GM21367 (cell line): Measurements from ENCODE around the gene SELENOO.

Experiments
- ATAC-seq: cut with Tn5 transposase; IDR thresholded peaks from one replicate; pipeline ENCODE4 v1.9.1; 2021; ENCODE audit not compliant: unreplicated experiment

Gene SELENOO

GRCh38 chr22:50171319-50171964, 29.4 kb upstream of the SELENOO start:
- ATAC-seq, result no peak

DNA sequence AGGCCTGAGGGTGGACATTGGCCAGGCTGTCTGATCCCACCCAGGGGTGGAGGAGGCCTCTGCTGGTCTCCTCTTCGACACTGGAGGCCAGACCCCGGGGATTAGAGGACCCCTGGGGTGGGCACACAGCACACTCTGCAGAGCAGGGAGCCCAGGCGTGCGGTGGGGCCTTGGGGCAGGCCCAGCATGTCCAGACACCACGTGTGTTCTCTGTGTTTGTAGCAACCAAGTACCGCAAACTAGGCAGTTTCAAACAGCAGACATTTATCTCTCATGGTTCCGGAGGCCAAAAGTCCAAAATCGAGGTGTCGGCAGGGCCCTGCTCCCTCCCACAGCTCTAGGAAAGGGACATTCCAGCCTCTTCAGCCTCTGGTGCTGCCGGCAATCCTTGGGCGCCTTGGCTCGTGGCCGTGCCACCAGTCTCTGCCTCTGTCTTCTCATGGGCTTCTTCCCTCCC, 28.8 kb upstream of the SELENOO start:
- no peak for ATAC-seq

GRCh38 chr22:50173311-50173982, 27.4 kb upstream of the SELENOO start:
- ATAC-seq, result no peak

GRCh38 chr22:50173983-50174355, 26.8 kb upstream of the SELENOO start:
- ATAC-seq, result no peak

DNA sequence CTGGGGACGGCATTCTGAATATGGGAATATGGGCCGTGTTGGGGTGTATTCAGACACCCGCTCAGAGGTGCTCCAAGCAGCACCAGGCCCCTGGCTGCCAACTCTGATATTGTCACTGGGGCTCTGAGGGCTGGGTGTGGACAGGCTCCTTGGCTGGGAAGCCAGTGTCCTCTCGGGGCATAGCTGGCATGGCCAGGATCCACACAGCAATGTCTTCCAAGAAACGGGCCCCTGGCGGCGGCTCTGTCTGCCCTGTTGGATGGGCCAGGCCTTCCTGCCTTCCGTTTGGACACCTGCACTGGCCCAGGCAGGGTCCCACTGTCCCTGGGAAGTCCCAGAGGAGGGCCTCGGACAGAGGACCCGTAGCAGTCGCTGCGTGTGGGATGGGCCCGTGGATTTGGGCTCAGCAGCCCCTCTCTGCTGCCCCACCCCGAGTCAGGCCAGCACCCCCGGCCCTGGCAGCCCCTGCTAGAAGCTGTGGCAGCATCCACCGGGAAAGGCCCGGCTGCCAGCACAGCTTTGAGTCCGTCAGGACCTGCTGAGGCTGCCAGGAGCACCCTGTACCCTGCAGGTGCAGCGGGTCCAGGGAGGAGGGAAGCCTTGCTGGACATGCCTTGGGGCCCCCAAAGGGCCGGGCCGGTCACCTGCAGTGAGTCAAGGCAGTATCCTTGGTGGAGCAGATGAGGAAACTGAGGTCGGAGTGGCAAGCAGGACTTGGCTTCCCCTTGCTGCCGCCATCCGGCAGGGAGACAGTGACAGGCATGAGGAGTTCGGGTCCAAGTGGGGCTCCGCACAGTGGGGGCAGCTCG, 26.2 kb upstream of the SELENOO start:
- ATAC-seq, result no peak

DNA sequence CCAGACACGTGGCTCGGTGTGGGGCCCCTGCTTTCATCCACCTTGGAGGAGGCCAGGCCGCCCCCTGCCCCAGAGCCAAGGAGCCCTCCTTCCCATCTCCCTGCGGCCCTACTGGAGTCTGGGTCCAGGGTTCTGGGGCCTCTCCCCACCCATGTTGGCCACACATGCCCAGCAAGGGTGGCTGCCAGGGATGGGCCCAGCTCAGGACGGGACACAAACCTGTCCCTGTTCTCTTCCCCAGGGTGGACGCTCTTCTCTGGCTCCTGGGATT, 25.7 kb upstream of the SELENOO start:
- no peak for ATAC-seq

- no peak for ATAC-seq
These were observed 24.6 kb upstream of the SELENOO start for GRCh38 chr22:50175921-50176849.

- ATAC-seq, result no peak
These were observed 23.8 kb upstream of the SELENOO start for GRCh38 chr22:50176850-50177536.

DNA sequence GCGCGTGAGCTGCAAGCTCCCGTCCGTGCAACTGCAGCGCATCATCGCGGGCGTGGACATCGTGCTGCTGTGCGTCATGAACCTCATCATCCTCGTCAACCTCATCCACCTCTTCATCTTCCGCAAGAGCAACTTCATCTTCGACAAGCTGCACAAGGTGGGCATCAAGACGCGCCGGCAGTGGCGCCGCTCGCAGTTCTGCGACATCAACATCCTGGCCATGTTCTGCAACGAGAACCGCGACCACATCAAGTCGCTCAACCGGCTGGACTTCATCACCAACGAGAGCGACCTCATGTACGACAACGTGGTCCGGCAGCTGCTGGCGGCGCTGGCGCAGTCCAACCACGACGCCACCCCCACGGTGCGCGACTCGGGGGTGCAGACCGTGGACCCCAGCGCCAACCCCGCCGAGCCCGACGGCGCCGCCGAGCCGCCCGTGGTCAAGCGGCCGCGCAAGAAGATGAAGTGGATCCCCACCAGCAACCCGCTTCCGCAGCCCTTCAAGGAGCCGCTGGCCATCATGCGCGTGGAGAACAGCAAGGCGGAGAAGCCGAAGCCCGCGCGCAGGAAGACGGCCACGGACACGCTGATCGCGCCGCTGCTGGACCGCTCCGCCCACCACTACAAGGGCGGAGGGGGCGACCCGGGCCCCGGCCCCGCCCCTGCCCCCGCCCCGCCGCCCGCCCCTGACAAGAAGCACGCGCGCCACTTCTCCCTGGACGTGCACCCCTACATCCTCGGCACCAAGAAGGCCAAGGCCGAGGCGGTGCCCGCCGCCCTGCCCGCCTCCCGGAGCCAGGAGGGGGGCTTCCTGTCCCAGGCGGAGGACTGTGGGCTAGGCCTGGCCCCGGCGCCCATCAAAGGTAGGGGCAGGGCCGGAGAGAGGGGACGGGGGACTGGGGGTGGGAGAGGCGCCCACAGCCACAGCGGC, 23.0 kb upstream of the SELENOO start:
- no peak for ATAC-seq

- no peak for ATAC-seq
These were observed 22.3 kb upstream of the SELENOO start for GRCh38 chr22:50178471-50178864.

- no peak for ATAC-seq
These were observed 21.6 kb upstream of the SELENOO start for GRCh38 chr22:50178871-50179869.

- ATAC-seq, result no peak
These were observed 20.7 kb upstream of the SELENOO start for GRCh38 chr22:50179937-50180726.

DNA sequence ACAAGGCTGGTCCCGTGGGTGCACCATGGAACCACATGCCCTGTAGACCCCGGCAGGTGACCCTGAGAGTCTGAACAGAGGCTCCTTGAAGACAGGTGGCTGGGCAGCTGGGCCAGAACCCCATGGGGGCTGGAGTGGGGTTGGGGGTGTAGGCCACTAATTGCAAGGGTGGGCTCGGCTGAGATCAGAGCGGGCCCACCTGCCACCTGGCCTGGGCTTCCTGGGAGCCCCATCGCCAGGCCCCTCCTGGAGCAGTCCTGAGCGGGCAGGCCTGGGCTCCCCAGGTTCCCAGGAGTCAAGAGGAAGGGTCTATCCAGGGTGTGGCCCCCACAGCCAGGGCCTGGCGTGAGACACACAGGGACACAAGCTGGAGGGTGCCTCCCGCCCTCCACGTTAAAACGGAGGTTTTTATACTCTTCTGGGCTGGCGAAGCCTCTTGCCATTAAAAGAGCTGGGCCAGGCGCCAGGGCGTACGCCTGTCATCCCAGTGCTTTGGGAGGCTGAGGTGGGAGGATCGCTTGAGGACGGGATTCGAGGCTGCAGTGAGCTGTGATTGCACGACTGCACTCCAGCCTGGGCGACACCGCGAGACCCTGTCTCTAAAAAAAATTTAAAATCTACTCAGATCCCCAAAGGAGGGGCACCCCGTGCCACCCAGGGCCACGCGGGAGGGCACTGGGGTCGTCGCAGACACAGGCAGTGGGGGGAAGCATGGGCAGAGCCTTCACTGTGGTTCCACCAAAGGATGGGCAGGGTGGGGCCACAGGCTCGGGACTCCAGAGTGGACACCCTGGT, 19.9 kb upstream of the SELENOO start:
- ATAC-seq, result no peak

- ATAC-seq, result no peak
These were observed 18.4 kb upstream of the SELENOO start for GRCh38 chr22:50182176-50183081.

- no peak for ATAC-seq
These were observed 17.5 kb upstream of the SELENOO start for GRCh38 chr22:50183141-50183971.
